HEK293 (cell line): Measurements from ENCODE around the gene NPIPA5.
"Not testable (repeated sequence)": the region's sequence is repeated elsewhere in the genome, so short reads cannot be mapped to it uniquely, and the experiment has no call there.

Experiments used
- CTCF ChIA-PET: fragments of 350-600 bp; formaldehyde crosslinking; extraction: SDS; loops from one replicate; lab custom pipeline; 2021; ENCODE audit warnings: antibody characterized with exemption; lab: Yijun Ruan, JAX
- POLR2A ChIA-PET: fragments of 300-600 bp; formaldehyde crosslinking; extraction: SDS; loops from one replicate; lab custom pipeline; 2020; ENCODE audit warnings: antibody characterized with exemption, inconsistent platforms; lab: Yijun Ruan, JAX
- H3K27ac ChIP-seq: fragments of 200-500 bp; sonication (Bioruptor generic); 2 replicates; pipeline ENCODE4 v1.5.1; 2014; ENCODE audit warnings: low read depth, low read length, control low read depth, inconsistent platforms; ENCODE audit errors: extremely low read depth
- H3K36me3 ChIP-seq, 2 experiments: fragments of 200-500 bp in 1 of 2; sonication (Bioruptor generic) in 1 of 2; 1 replicate in 1 of 2; 2 replicates in 1 of 2; pipeline ENCODE4 v1.5.1; 2014 to 2017; ENCODE audit warnings: inconsistent platforms in 2 of 2, low read length in 2 of 2; ENCODE audit not compliant: control insufficient read depth in 2 of 2, insufficient read depth in 1 of 2
- H3K4me1 ChIP-seq: fragments of 200-500 bp; sonication (Bioruptor generic); 2 replicates; pipeline ENCODE4 v1.5.1; 2014; ENCODE audit warnings: mild to moderate bottlenecking, low read length, inconsistent platforms; ENCODE audit not compliant: control insufficient read depth, insufficient read depth
- H3K4me3 ChIP-seq: 2 replicates; pipeline ENCODE4 v1.5.1; 2011; ENCODE audit warnings: low read depth, mild to moderate bottlenecking, control low read depth, low read length, moderate library complexity
- H3K9me3 ChIP-seq: fragments of 200-500 bp; sonication (Bioruptor generic); 2 replicates; pipeline ENCODE4 v1.5.1; 2014; ENCODE audit warnings: low read depth, low read length, inconsistent platforms; ENCODE audit not compliant: control insufficient read depth, insufficient read depth
- HOXA7 ChIP-seq: sonication (generic); formaldehyde crosslinking; IDR thresholded peaks from 2 replicates; pipeline ENCODE4 v1.8.1; 2022; ENCODE audit warnings: missing genetic modification reagents, borderline replicate concordance
- KLF7 ChIP-seq: fragments of 450-650 bp; formaldehyde crosslinking; IDR thresholded peaks from 2 replicates; pipeline ENCODE4 v1.5.1; 2016; ENCODE audit warnings: missing biosample characterization, missing genetic modification characterization, borderline replicate concordance
- ZNF112 ChIP-seq: fragments of 450-650 bp; formaldehyde crosslinking; IDR thresholded peaks from 2 replicates; pipeline ENCODE4 v1.5.0; 2017; ENCODE audit warnings: missing biosample characterization, missing genetic modification characterization
- ZNF121 ChIP-seq: fragments of 450-650 bp; formaldehyde crosslinking; IDR thresholded peaks from 2 replicates; pipeline ENCODE4 v1.5.1; 2016; ENCODE audit warnings: missing biosample characterization, missing genetic modification characterization
- ZNF23 ChIP-seq: fragments of 450-650 bp; formaldehyde crosslinking; IDR thresholded peaks from 2 replicates; pipeline ENCODE4 v1.5.1; 2016; ENCODE audit warnings: missing biosample characterization, missing genetic modification characterization, borderline replicate concordance
- ZNF366 ChIP-seq: fragments of 450-650 bp; formaldehyde crosslinking; conservative IDR thresholded peaks from 2 replicates; pipeline ENCODE4 v1.5.1; 2016; ENCODE audit warnings: missing biosample characterization, missing genetic modification characterization
- ZNF391 ChIP-seq: fragments of 450-650 bp; formaldehyde crosslinking; IDR thresholded peaks from 2 replicates; pipeline ENCODE4 v1.5.1; 2016; ENCODE audit warnings: low read depth, missing biosample characterization, missing genetic modification characterization, borderline replicate concordance
- ZNF530 ChIP-seq: fragments of 450-650 bp; formaldehyde crosslinking; IDR thresholded peaks from 2 replicates; pipeline ENCODE4 v1.5.1; 2016; ENCODE audit warnings: low read depth, missing biosample characterization, missing genetic modification characterization
- ZNF623 ChIP-seq: fragments of 450-650 bp; formaldehyde crosslinking; IDR thresholded peaks from 2 replicates; pipeline ENCODE4 v1.5.1; 2016; ENCODE audit warnings: missing biosample characterization, missing genetic modification characterization
- ZNF792 ChIP-seq: fragments of 450-650 bp; formaldehyde crosslinking; IDR thresholded peaks from 2 replicates; pipeline ENCODE4 v1.5.1; 2016; ENCODE audit warnings: missing biosample characterization, missing genetic modification characterization
- ZNF843 ChIP-seq: fragments of 450-650 bp; formaldehyde crosslinking; IDR thresholded peaks from 2 replicates; pipeline ENCODE4 v1.5.1; 2016; ENCODE audit warnings: missing biosample characterization, missing genetic modification characterization
- TF ChIP-seq, protein P1 (sequence below): fragments of 450-650 bp; formaldehyde crosslinking; IDR thresholded peaks from 2 replicates; pipeline ENCODE4 v1.5.1; 2017; ENCODE audit warnings: missing biosample characterization, missing genetic modification characterization
- TF ChIP-seq, protein P2 (sequence below): fragments of 450-650 bp; formaldehyde crosslinking; IDR thresholded peaks from 2 replicates; pipeline ENCODE4 v1.5.1; 2016; ENCODE audit warnings: missing biosample characterization, missing genetic modification characterization
- TF ChIP-seq, protein P3 (sequence below): fragments of 450-650 bp; formaldehyde crosslinking; IDR thresholded peaks from 2 replicates; pipeline ENCODE4 v1.5.1; 2016; ENCODE audit warnings: missing biosample characterization, missing genetic modification characterization
- TF ChIP-seq, protein P4 (sequence below): fragments of 450-650 bp; formaldehyde crosslinking; IDR thresholded peaks from 2 replicates; pipeline ENCODE4 v1.5.1; 2016; ENCODE audit warnings: missing biosample characterization, missing genetic modification characterization
- TF ChIP-seq, protein P5 (sequence below): fragments of 450-650 bp; formaldehyde crosslinking; IDR thresholded peaks from 2 replicates; pipeline ENCODE4 v1.5.1; 2016; ENCODE audit warnings: missing biosample characterization, missing genetic modification characterization
- TF ChIP-seq, protein P6 (sequence below): fragments of 450-650 bp; formaldehyde crosslinking; conservative IDR thresholded peaks from 2 replicates; pipeline ENCODE4 v1.5.1; 2016; ENCODE audit warnings: low read depth, missing biosample characterization, missing genetic modification characterization

The NPIPA5 gene

DNA sequence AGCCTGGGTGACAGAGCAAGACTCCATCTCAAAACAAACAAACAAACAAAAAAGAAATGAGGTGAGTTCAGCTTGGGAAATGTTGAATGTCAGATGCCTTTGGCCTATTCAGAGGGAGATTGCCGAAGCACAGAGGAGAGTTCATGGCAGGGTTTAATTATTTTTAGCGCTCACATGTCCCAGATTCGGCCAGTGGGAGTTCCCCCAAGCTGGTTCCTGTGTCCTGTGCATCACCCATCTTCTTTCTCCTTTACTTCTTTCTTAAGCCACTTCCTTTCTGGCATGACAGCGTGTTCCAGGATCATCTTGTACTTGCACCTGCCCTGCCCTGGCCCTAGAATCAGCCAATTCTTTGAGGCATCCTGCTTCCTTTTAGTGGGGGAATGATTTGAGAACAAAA, 26.7 kb upstream of the NPIPA5 start:
- no peaks in the 10 kb centered on the region for H3K4me1 ChIP-seq
- TF ChIP-seq ZNF112 (tag by site-specific recombination) (no peak), ZNF23 (tag by site-specific recombination) (no peak)
- TF ChIP-seq, protein P1, sequence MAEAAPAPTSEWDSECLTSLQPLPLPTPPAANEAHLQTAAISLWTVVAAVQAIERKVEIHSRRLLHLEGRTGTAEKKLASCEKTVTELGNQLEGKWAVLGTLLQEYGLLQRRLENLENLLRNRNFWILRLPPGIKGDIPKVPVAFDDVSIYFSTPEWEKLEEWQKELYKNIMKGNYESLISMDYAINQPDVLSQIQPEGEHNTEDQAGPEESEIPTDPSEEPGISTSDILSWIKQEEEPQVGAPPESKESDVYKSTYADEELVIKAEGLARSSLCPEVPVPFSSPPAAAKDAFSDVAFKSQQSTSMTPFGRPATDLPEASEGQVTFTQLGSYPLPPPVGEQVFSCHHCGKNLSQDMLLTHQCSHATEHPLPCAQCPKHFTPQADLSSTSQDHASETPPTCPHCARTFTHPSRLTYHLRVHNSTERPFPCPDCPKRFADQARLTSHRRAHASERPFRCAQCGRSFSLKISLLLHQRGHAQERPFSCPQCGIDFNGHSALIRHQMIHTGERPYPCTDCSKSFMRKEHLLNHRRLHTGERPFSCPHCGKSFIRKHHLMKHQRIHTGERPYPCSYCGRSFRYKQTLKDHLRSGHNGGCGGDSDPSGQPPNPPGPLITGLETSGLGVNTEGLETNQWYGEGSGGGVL (tag by site-specific recombination), result no peak
- TF ChIP-seq, protein P2, sequence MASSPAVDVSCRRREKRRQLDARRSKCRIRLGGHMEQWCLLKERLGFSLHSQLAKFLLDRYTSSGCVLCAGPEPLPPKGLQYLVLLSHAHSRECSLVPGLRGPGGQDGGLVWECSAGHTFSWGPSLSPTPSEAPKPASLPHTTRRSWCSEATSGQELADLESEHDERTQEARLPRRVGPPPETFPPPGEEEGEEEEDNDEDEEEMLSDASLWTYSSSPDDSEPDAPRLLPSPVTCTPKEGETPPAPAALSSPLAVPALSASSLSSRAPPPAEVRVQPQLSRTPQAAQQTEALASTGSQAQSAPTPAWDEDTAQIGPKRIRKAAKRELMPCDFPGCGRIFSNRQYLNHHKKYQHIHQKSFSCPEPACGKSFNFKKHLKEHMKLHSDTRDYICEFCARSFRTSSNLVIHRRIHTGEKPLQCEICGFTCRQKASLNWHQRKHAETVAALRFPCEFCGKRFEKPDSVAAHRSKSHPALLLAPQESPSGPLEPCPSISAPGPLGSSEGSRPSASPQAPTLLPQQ (tag by site-specific recombination), result no peak
- TF ChIP-seq, all 188 proteins: peak for 0
- ChIA-PET POLR2A (no interaction called here), CTCF (interaction anchor here (1.2 kb wide), 1 partner anchor 351 kb away, joined by 3 read pairs; no protein-coding TSS in a partner anchor)
- H3K4me3 ChIP-seq, result no peak overlapping the region
- no peaks in the 10 kb centered on the region for H3K9me3 ChIP-seq
- no peak overlapping the region for H3K27ac ChIP-seq
- no peaks in the 10 kb centered on the region for H3K36me3 ChIP-seq

DNA sequence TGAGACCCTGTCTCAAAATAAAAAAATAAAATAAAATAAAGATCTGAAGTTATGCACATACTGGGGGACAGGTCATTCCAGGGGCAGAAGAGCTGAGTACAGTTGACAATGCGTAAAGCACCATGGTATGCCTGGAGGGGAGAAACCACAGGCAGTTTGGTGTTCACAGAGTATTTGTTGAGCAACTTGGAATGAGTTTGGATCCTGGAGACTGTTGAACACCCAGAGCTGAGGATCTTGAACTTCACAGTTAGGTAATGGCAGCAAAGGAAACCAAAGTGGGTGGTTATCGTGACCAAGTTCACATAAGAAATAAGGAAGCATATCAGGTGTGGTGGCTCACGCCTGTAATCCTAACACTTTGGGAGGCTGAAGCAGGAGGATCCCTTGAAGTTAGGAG, 26.0 kb upstream of the NPIPA5 start:
- H3K36me3 ChIP-seq, H3K9me3 ChIP-seq, H3K27ac ChIP-seq, POLR2A ChIA-PET, H3K4me3 ChIP-seq, H3K4me1 ChIP-seq: not testable (repeated sequence)
- CTCF ChIA-PET, result interaction anchor here (1.2 kb wide), 1 partner anchor 352 kb away, joined by 3 read pairs; no protein-coding TSS in a partner anchor

DNA sequence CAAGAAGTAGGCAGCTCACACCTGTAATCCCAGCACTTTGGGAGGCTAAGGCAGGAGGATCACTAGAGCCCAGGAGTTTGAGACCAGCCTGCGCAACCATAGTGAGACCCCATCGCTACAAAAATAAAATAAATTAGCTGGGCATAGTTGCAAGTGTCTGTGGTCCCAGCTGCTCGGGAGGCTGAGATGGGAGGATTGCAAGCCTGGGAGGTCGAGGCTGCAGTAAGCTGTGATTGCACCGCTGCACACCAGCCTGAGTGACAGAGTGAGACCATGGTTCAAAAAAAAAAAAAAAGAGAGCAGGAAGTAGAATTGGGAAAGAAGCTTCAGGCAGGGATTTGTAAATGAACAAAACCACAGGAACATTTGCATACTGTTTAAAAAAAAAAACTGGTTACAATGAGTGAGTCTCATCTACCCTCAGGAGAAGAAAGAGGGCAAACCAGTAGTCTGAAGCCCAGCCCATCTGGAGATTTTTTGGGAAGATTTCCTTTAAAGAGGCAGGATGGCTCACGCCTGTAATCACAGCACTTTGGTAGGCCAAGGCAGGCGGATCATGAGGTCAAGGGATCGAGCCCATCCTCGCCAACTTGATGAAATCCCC, 25.4 kb upstream of the NPIPA5 start:
- ChIA-PET CTCF (interaction anchor here (1.2 kb wide), 1 partner anchor 353 kb away, joined by 3 read pairs; no protein-coding TSS in a partner anchor), POLR2A (no interaction called here)
- Histone ChIP-seq H3K4me1 (no peaks in the 10 kb centered on the region), H3K4me3 (no peak overlapping the region), H3K27ac (no peak overlapping the region), H3K36me3 (no peaks in the 10 kb centered on the region), H3K9me3 (no peaks in the 10 kb centered on the region)
- TF ChIP-seq ZNF366 (tag by site-specific recombination), result no peak
- TF ChIP-seq KLF7, result no peak
- TF ChIP-seq, protein P3, sequence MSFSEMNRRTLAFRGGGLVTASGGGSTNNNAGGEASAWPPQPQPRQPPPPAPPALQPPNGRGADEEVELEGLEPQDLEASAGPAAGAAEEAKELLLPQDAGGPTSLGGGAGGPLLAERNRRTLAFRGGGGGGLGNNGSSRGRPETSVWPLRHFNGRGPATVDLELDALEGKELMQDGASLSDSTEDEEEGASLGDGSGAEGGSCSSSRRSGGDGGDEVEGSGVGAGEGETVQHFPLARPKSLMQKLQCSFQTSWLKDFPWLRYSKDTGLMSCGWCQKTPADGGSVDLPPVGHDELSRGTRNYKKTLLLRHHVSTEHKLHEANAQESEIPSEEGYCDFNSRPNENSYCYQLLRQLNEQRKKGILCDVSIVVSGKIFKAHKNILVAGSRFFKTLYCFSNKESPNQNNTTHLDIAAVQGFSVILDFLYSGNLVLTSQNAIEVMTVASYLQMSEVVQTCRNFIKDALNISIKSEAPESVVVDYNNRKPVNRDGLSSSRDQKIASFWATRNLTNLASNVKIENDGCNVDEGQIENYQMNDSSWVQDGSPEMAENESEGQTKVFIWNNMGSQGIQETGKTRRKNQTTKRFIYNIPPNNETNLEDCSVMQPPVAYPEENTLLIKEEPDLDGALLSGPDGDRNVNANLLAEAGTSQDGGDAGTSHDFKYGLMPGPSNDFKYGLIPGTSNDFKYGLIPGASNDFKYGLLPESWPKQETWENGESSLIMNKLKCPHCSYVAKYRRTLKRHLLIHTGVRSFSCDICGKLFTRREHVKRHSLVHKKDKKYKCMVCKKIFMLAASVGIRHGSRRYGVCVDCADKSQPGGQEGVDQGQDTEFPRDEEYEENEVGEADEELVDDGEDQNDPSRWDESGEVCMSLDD (tag by site-specific recombination), result no peak
- no peak for TF ChIP-seq ZNF792 (tag by site-specific recombination)
- TF ChIP-seq, protein P4, sequence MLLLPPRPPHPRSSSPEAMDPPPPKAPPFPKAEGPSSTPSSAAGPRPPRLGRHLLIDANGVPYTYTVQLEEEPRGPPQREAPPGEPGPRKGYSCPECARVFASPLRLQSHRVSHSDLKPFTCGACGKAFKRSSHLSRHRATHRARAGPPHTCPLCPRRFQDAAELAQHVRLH (tag by site-specific recombination), result no peak
- TF ChIP-seq, protein P5, sequence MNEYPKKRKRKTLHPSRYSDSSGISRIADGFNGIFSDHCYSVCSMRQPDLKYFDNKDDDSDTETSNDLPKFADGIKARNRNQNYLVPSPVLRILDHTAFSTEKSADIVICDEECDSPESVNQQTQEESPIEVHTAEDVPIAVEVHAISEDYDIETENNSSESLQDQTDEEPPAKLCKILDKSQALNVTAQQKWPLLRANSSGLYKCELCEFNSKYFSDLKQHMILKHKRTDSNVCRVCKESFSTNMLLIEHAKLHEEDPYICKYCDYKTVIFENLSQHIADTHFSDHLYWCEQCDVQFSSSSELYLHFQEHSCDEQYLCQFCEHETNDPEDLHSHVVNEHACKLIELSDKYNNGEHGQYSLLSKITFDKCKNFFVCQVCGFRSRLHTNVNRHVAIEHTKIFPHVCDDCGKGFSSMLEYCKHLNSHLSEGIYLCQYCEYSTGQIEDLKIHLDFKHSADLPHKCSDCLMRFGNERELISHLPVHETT, result no peak
- no peak for TF ChIP-seq ZNF843 (tag by site-specific recombination)
- TF ChIP-seq, protein P6, sequence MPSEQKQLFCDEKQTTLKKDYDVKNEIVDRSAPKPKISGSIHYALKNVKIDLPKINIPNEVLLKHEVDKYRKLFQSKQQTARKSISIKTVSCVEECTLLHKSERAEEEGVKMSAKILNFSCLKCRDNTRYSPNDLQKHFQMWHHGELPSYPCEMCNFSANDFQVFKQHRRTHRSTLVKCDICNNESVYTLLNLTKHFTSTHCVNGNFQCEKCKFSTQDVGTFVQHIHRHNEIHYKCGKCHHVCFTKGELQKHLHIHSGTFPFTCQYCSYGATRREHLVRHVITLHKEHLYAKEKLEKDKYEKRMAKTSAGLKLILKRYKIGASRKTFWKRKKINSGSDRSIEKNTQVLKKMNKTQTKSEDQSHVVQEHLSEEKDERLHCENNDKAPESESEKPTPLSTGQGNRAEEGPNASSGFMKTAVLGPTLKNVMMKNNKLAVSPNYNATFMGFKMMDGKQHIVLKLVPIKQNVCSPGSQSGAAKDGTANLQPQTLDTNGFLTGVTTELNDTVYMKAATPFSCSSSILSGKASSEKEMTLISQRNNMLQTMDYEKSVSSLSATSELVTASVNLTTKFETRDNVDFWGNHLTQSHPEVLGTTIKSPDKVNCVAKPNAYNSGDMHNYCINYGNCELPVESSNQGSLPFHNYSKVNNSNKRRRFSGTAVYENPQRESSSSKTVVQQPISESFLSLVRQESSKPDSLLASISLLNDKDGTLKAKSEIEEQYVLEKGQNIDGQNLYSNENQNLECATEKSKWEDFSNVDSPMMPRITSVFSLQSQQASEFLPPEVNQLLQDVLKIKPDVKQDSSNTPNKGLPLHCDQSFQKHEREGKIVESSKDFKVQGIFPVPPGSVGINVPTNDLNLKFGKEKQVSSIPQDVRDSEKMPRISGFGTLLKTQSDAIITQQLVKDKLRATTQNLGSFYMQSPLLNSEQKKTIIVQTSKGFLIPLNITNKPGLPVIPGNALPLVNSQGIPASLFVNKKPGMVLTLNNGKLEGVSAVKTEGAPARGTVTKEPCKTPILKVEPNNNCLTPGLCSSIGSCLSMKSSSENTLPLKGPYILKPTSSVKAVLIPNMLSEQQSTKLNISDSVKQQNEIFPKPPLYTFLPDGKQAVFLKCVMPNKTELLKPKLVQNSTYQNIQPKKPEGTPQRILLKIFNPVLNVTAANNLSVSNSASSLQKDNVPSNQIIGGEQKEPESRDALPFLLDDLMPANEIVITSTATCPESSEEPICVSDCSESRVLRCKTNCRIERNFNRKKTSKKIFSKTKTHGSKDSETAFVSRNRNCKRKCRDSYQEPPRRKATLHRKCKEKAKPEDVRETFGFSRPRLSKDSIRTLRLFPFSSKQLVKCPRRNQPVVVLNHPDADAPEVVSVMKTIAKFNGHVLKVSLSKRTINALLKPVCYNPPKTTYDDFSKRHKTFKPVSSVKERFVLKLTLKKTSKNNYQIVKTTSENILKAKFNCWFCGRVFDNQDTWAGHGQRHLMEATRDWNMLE (tag by site-specific recombination), result no peak
- TF ChIP-seq ZNF530, result no peak
- TF ChIP-seq ZNF121 (tag by site-specific recombination), result no peak
- TF ChIP-seq ZNF391 (tag by site-specific recombination), result no peak
- no peak for TF ChIP-seq HOXA7 (CRISPR knock-in tag)
- no peak for TF ChIP-seq ZNF623 (tag by site-specific recombination)
